Activated CD8-positive, alpha-beta memory T cell treated with anti-CD3 and anti-CD28 coated beads, Interleukin-2, amount 10 ng/mL, durations not matched to agents 7 days and 5 days (primary cell): ENCODE data around the gene TGFBR3L. TPM values are rescaled to one million over a fixed set of nuclear protein-coding genes. Genes with fewer than 3 reads are reported as not detected.
"Not testable (repeated sequence)": the region's sequence is repeated elsewhere in the genome, so short reads cannot be mapped to it uniquely, and the experiment has no call there.

Experiments
- ATAC-seq: fragments of 150-1000 bp; cut with Tn5 transposase; one replicate; pipeline ENCODE4 v1.10.0; 2021; ENCODE audit warnings: moderate library complexity
- CTCF ChIA-PET: fragments of 350-600 bp; sonication (Branson Sonifier 250); formaldehyde crosslinking; loops from one replicate; lab custom pipeline; 2021; ENCODE audit warnings: antibody characterized with exemption; lab: Charles Lee
- DNase-seq: peaks from one replicate; pipeline ENCODE4 v3.0.0-alpha.2; 2020
- H3K27ac Mint-ChIP-seq: one replicate; pipeline ENCODE4 v1.8.0; 2021; ENCODE audit warnings: mild to moderate bottlenecking, mixed read lengths
- H3K27me3 Mint-ChIP-seq: one replicate; pipeline ENCODE4 v1.8.0; 2021; ENCODE audit warnings: mixed read lengths
- H3K36me3 Mint-ChIP-seq: one replicate; pipeline ENCODE4 v1.8.0; 2021; ENCODE audit warnings: mild to moderate bottlenecking, mixed read lengths
- H3K4me1 Mint-ChIP-seq: one replicate; pipeline ENCODE4 v1.8.0; 2021; ENCODE audit warnings: mixed read lengths
- H3K4me3 Mint-ChIP-seq: one replicate; pipeline ENCODE4 v1.8.0; 2021; ENCODE audit warnings: mild to moderate bottlenecking, moderate library complexity, mixed read lengths
- H3K9me3 Mint-ChIP-seq: one replicate; pipeline ENCODE4 v1.8.0; 2022; ENCODE audit warnings: low read depth, mixed read lengths
- total RNA-seq, 2 experiments: library from RNA; stranded (reverse); gene quantifications; one replicate each; pipeline ENCODE4 v1.2.3, GENCODE V29; 2021

The TGFBR3L gene
- total RNA-seq, 2 experiments from 2014 or later, result 7.7 to 9.1 TPM

DNA sequence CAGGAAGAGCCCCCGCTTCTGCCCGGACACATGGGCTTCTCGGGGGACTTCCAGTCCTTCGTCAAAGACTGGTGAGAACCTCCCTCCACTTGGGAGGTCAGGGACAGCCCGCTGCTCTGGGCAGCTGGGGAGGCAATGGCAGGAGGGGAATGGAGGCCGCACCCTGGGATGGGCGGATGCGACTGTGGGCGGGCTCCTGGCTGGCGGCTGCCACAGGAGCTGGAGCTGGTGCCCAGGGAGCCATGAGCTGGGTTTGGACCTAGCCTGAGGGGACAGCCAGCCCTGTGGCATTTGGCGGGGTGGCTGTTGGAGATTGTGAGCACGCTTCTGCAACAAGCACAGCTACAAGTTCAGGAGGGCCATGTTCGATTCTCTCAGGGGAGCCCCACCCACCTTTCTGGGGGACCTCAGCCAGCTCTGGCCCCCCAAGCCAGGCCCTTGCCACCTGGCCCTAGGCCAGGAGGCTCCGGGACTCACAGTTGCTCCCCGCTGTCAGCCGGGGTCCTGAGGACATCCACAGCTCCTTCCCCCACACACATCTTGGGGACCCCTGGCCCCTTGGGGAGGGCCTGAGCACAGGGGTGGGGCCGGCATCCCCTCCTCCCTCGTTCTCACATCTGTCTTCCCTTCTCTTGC, 3.0 kb upstream of the TGFBR3L start:
- H3K36me3 Mint-ChIP-seq, result peaks cover 9% of the 10 kb centered on the region
- H3K27ac Mint-ChIP-seq, result no peak overlapping the region
- H3K4me1 Mint-ChIP-seq, result peaks cover 3% of the 10 kb centered on the region
- CTCF ChIA-PET, result interaction anchor here (0.8 to 1.3 kb wide), 2 partner anchors 11 to 33 kb away, joined by 3 to 5 read pairs; no protein-coding TSS in a partner anchor
- no peak overlapping the region for H3K4me3 Mint-ChIP-seq
- peaks cover 13% of the 10 kb centered on the region for H3K27me3 Mint-ChIP-seq
- DNase-seq (no peak), ATAC-seq (no peak)
- H3K9me3 Mint-ChIP-seq, result no peaks in the 10 kb centered on the region

DNA sequence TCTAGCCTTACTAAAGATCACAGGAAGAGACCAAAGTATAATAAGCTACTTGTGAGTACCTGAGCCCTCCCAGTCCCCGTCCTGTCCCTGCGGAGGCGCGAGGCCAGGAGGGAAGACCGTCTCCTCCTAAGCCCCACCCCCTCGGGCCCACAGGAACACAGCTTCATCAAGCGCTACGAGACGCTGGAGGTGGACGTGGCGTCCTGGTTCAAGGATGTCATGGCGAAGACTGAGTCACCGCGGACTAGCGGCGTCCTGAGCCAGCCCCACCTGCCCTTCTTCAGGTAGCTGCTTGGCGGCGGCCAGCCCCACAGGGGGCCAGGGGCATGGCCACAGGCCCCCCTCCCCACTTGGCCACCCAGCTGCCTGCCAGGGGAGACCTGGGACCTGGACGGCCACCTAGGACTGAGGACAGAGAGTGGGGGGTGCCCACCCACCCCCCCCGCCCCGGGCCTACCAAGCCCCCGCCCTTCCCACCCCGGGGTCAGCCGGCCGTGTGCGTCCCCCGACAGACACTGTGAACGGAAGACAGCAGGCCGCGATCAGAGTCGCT, 2.4 kb upstream of the TGFBR3L start:
- H3K27ac Mint-ChIP-seq, result no peak overlapping the region
- no peak overlapping the region for H3K4me3 Mint-ChIP-seq
- peaks cover 9% of the 10 kb centered on the region for H3K36me3 Mint-ChIP-seq
- no peak for DNase-seq
- peaks cover 7% of the 10 kb centered on the region for H3K4me1 Mint-ChIP-seq
- CTCF ChIA-PET, result interaction anchor here (0.8 to 1.3 kb wide), 2 partner anchors 11 to 32 kb away, joined by 3 to 5 read pairs; no protein-coding TSS in a partner anchor
- no peak for ATAC-seq
- peaks cover 17% of the 10 kb centered on the region for H3K27me3 Mint-ChIP-seq
- H3K9me3 Mint-ChIP-seq, result no peaks in the 10 kb centered on the region

DNA sequence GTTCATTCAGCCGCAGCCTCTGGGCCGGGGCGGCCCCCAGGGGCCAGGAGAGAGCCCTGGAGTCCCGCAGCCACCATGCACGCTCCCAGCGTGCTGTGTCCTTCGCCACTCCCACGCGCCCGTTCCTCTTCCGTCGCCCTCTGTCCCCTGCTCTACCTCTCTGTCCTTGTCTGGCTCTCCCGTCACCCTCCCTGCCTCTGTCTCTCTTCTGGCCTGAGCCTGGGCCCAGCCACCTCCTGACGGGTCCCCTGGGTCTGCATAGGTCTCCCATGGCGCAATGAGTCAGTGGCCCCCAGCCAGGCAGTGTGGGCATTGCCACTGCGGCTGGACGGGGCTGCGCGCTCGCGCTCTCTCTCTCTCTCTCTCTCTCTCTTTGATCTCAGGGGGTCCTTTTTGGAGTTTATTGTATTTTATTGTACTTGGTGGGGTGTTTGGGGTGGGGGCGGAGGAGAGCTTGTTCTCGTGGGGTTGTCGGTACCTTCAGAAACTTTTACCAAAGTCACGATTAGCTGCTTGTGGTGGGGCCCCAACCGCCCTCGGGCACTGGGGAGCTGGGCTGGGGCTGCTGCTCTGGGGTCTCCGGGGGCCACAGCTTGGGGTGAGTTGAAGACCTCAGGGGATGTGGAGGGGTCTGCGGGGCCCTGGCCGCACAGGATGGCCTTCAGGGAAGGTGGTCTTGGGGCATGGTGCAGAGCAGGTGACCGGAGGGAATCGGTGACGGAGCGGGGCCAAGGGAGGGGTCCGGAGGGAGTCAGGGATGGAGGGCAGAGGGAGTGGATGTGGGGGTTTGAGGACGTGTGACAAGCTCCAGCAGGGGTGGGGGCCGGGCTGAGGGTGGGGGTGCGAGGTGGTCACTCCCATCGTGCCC, 1.7 kb upstream of the TGFBR3L start:
- no peak for ATAC-seq
- H3K27ac Mint-ChIP-seq, result no peak overlapping the region

DNA sequence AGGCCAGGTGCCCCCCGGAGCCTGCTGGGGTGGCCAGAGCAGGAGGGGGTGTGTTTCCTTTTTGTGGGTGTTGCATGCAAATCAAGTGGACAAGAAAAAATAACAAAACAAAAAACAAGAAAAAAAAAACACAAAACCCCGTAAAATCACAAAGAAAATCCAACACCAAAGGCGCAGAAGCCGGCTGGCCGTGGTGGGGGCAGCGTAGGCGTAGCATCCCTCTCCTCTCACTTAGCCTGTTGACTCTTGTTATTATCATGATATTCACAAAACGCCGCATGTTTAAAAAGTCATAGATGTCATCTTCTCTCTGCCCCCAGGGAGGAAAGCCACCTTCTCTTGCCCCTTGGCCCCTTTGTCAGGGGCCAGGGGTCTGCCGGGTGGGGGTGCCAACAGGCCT, 978 bp upstream of the TGFBR3L start:
- H3K4me1 Mint-ChIP-seq, result peaks cover 15% of the 10 kb centered on the region
- H3K27me3 Mint-ChIP-seq, result peaks cover 28% of the 10 kb centered on the region
- no peaks in the 10 kb centered on the region for H3K9me3 Mint-ChIP-seq
- CTCF ChIA-PET, result no interaction called here
- peaks cover 9% of the 10 kb centered on the region for H3K36me3 Mint-ChIP-seq
- H3K27ac Mint-ChIP-seq, result no peak overlapping the region
- H3K4me3 Mint-ChIP-seq, result no peak overlapping the region
- no peak for DNase-seq
- no peak for ATAC-seq

More for the DNA sequence above, 1.7 kb upstream of the TGFBR3L start:
- CTCF ChIA-PET, result interaction anchor here (0.8 kb wide), 1 partner anchor 44 kb away, joined by 3 read pairs; no protein-coding TSS in a partner anchor
- peaks cover 10% of the 10 kb centered on the region for H3K4me1 Mint-ChIP-seq
- no peak for DNase-seq
- H3K4me3 Mint-ChIP-seq, result no peak overlapping the region
- H3K9me3 Mint-ChIP-seq, result no peaks in the 10 kb centered on the region
- H3K36me3 Mint-ChIP-seq, result peaks cover 9% of the 10 kb centered on the region
- H3K27me3 Mint-ChIP-seq, result peaks cover 21% of the 10 kb centered on the region

DNA sequence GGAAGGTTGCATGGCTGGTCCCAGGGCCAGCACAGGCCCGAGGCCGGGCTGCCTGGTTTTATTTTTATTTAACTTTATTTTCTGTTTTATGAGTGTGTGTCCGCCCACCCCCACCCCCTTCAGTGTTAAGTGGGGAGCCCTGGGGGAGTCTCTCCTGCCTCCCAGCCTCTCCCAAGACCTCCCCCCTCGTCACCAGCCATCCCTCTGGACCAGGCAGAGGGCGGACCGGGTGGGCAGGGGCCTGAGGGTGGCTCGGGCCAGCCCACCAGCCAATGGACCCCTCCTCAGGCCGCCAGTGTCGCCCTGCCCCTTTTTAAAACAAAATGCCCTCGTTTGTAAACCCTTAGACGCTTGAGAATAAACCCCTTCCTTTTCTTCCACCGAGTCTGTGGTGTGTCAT, 531 bp upstream of the TGFBR3L start:
- DNase-seq (no peak), ATAC-seq (no peak)
- H3K36me3 Mint-ChIP-seq, result peaks cover 9% of the 10 kb centered on the region
- H3K27me3 Mint-ChIP-seq, result peaks cover 29% of the 10 kb centered on the region
- H3K9me3 Mint-ChIP-seq, result no peaks in the 10 kb centered on the region
- CTCF ChIA-PET, result no interaction called here
- H3K27ac Mint-ChIP-seq, result no peak overlapping the region
- no peak overlapping the region for H3K4me3 Mint-ChIP-seq
- peaks cover 15% of the 10 kb centered on the region for H3K4me1 Mint-ChIP-seq

DNA sequence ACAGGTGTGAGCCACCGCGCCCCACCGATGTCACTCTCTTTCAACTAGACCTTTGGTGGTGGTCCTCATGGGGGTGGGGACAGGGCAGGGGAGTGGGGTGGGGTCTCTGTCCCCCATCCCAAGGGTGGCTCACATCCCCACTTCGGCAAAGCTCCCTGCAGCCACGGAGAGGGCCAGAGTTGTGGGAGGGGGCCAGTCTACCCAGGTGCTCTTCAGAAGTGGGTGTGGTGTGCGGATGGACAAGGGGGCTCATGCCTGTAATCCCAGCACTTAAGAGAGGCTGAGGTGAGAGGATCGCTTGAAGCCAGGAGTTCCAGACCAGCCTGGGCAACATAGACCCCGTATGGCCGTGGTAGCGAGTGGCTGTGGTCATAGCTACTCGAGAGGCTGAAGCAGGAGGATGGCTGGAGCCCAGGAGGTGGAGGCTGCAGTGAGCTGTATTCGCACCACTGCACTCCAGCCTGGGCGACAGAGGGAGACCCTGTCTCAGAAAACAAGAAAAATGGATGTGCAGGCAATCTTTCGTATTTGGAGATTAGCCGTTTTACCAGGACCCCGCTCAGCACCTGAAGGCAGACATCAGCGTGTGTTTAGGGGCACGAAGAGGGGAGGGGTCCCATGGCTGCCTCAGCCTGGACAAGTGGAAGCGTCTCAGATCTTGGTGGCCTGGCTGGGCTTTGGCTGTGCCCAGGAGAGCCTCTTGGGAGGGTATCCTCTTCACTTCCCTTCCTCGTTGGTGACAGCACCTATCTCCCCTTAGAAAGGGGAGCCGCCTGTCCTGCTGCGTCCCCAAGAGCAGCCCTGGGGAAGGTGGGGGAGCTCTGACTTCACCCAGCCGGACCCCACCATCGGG, 846 bp downstream of the TGFBR3L start:
- DNase-seq (no peak), ATAC-seq (no peak)
- H3K27ac Mint-ChIP-seq, result no peak overlapping the region
- H3K36me3 Mint-ChIP-seq, result peaks cover 9% of the 10 kb centered on the region
- H3K4me3 Mint-ChIP-seq, result peak overlapping the region; percentile 71
- peaks cover 21% of the 10 kb centered on the region for H3K4me1 Mint-ChIP-seq
- CTCF ChIA-PET, result interaction anchor here (0.6 to 5.2 kb wide), 3 partner anchors 8 to 13 kb away, joined by 3 to 26 read pairs (median 3); partner anchors contain the start of gene MAP2K7
- H3K9me3 Mint-ChIP-seq, result no peaks in the 10 kb centered on the region
- peaks cover 29% of the 10 kb centered on the region for H3K27me3 Mint-ChIP-seq

DNA sequence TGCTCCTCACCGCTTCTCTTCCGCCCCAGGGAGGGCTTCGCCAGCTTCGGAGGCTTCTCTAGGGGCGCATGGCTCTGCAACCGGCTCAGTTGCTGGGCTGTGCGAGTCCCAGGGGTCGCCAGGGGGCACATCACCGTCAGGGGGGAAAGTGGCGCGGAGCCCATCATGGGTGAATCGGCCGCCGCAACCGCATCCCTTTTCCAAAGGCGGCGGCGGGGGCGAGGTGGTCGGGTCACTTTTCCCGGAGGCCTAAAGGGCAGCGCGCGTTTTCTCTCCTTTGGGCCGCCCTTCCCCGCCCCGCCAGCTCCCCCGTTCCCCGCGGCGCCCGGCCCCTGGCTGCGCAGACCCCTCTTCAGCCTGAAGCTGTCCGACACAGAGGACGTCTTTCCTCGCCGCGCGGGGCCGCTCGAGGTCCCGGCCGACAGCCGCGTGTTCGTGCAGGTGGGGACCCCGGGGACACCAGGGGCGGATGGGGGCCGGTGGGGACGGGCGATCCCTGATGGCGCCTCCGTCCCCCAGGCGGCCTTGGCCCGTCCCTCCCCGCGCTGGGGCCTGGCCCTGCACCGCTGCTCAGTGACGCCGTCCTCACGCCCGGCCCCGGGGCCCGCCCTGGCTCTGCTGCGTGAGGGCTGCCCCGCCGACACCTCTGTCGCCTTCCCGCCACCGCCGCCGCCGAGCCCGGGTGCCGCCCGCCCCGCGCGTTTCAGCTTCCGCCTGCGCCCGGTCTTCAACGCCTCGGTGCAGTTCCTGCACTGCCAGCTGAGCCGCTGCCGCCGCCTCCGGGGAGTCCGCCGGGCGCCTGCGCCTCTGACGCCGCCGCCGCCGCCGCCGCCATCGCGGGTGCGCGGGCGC, 1.7 kb downstream of the TGFBR3L start:
- H3K9me3 Mint-ChIP-seq, result no peaks in the 10 kb centered on the region
- peaks cover 23% of the 10 kb centered on the region for H3K4me1 Mint-ChIP-seq
- H3K36me3 Mint-ChIP-seq, result peaks cover 6% of the 10 kb centered on the region
- peak; percentile 3 for ATAC-seq
- CTCF ChIA-PET, result interaction anchor here (0.6 to 7.1 kb wide), 6 partner anchors 8 to 236 kb away, joined by 3 to 41 read pairs (median 4); partner anchors contain the start of genes MAP2K7 and TRAPPC5
- peaks cover 29% of the 10 kb centered on the region for H3K27me3 Mint-ChIP-seq
- DNase-seq, result peak; percentile 75
- H3K4me3 Mint-ChIP-seq, result peak overlapping the region; percentile 71
- H3K27ac Mint-ChIP-seq, result no peak overlapping the region

DNA sequence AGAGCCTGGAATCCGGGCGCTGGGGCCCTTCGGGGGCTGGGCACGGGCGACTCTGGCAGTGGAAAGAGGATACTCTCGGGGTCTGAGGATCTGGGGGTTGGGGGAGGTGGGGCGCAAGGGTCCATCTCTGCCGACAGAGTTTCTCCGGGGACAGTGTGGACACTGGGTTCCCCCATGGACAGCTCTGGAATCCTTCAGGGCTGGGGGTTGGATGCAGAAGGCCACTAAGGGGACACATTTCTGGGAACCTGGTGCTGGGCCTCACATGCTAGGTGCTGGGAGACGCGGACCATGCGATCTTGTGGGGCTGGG, 2.3 kb downstream of the TGFBR3L start:
- peaks cover 29% of the 10 kb centered on the region for H3K27me3 Mint-ChIP-seq
- no peak for DNase-seq

DNA sequence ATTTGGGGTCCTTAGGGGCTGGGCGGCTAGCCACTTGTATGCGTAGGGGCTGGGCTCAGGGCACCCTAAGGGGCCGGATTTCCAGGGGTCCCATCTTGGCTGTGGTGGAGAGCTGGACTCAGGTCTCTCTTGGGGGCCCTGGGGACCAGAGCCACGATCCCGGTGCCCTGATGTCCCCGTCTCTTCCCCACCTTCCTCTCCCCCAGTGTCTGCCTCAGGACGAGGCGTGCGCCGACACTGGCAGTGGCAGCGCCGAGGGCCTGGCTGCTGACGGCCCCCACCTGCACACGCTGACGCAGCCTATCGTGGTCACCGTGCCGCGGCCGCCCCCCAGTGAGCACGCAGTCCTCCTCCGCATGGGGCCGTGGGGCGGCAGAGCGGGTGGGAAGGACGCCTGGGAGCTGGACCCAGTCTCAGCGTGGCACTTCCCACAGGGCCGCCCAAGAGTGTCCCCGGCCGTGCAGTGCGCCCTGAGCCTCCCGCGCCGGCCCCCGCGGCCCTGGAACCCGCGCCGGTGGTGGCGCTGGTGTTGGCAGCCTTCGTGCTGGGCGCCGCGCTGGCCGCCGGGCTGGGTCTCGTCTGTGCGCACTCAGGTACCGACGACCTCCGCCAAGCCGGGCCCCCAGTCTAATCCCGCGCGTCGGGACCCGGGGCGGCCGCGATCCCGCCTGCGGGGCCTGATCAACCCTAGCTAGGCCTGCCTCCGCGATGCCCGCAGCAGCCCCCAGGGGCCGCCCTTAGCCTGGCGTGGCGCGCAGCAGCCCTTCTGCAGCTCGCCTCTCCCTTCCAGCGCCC, 2.8 kb downstream of the TGFBR3L start:
- peak; percentile 16 for ATAC-seq
- peak; percentile 70 for DNase-seq
- H3K9me3 Mint-ChIP-seq, result no peaks in the 10 kb centered on the region
- H3K36me3 Mint-ChIP-seq, result peaks cover 6% of the 10 kb centered on the region
- H3K27ac Mint-ChIP-seq, result no peak overlapping the region
- peak overlapping the region; percentile 71 for H3K4me3 Mint-ChIP-seq
- CTCF ChIA-PET, result interaction anchor here (0.8 to 7.6 kb wide), 11 partner anchors 9 to 237 kb away, joined by 3 to 75 read pairs (median 4); partner anchors contain the start of genes MAP2K7, TIMM44 and TRAPPC5
- peaks cover 29% of the 10 kb centered on the region for H3K27me3 Mint-ChIP-seq
- H3K4me1 Mint-ChIP-seq, result peaks cover 32% of the 10 kb centered on the region

More for the DNA sequence above, 2.3 kb downstream of the TGFBR3L start:
- peaks cover 28% of the 10 kb centered on the region for H3K4me1 Mint-ChIP-seq
- peak overlapping the region; percentile 71 for H3K4me3 Mint-ChIP-seq
- peak overlapping the region; percentile 36 for H3K27ac Mint-ChIP-seq
- CTCF ChIA-PET, result interaction anchor here (1.0 to 7.1 kb wide), 6 partner anchors 9 to 236 kb away, joined by 3 to 41 read pairs (median 4); partner anchors contain the start of genes MAP2K7 and TRAPPC5
- ATAC-seq, result no peak
- H3K9me3 Mint-ChIP-seq, result no peaks in the 10 kb centered on the region
- peaks cover 4% of the 10 kb centered on the region for H3K36me3 Mint-ChIP-seq

DNA sequence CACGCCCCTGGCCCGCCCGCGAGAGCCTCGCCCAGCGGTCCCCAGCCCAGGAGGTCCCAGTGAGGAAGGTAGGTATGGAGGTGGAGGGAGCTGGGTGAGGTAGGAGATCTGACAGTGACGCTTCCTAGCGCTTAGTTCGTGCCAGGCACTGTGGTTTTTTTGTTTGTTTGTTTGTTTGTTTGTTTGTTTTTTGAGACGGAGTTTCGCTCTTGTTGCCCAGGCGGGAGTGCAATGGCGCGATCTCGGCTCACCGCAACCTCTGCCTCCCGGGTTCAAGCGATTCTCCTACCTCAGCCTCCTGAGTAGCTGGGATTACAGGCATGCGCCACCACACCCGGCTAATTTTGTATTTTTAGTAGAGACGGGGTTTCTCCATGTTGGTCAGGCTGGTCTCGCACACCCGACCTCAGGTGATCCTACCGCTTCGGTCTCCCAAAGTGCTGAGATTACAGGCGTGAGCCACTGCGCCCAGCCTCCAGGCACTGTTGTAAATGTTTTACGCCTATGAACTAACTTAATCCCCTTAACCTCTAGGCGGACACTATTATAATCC, 3.5 kb downstream of the TGFBR3L start:
- Mint-ChIP-seq H3K27me3 (peaks cover 29% of the 10 kb centered on the region), H3K4me1 (peaks cover 32% of the 10 kb centered on the region), H3K4me3 (peak overlapping the region; percentile 54)
- not testable (repeated sequence) for H3K27ac Mint-ChIP-seq, ATAC-seq, H3K9me3 Mint-ChIP-seq, H3K36me3 Mint-ChIP-seq, DNase-seq
- CTCF ChIA-PET, result interaction anchor here (0.8 to 7.6 kb wide), 9 partner anchors 11 to 84 kb away, joined by 3 to 75 read pairs (median 4); partner anchors contain the start of genes MAP2K7 and TIMM44
